Measurements from ENCODE around the gene FAM3A.
"Not testable (repeated sequence)": the region's sequence is repeated elsewhere in the genome, so short reads cannot be mapped to it uniquely, and the experiment has no call there.

The FAM3A gene

DNA sequence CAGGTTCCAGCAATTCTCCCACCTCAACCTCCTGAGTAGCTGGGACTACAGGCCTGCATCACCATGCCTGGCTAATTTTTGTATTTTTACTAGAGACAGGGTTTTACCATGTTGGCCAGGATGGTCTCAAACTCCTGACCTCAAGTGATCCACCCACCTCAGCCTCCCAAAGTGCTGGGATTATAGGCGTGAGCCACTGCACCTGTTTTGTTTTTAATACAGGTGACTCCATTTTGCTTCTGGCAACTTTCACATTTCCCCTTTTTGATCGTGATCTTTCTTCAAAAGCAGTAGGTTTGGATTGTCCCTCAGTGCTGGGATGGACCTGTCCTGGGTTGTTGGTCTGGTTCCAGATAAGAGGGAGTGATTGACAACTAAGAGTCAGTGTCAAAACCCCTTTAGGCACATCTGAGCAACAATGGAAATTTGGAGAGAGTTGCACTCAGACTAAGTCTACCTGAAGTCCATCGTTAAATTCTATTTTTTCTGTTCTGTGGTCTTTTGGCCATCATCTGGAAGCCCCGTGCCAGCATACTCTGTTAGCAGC is 19.4 kb downstream of the FAM3A start:
- not testable (repeated sequence) for H3K4me1 Mint-ChIP-seq (ENCODE audit: low read depth); H3K9me3 Mint-ChIP-seq; H3K36me3 Mint-ChIP-seq (ENCODE audit: low read depth); H3K27me3 Mint-ChIP-seq; H3K27ac Mint-ChIP-seq; H3K4me3 Mint-ChIP-seq

DNA sequence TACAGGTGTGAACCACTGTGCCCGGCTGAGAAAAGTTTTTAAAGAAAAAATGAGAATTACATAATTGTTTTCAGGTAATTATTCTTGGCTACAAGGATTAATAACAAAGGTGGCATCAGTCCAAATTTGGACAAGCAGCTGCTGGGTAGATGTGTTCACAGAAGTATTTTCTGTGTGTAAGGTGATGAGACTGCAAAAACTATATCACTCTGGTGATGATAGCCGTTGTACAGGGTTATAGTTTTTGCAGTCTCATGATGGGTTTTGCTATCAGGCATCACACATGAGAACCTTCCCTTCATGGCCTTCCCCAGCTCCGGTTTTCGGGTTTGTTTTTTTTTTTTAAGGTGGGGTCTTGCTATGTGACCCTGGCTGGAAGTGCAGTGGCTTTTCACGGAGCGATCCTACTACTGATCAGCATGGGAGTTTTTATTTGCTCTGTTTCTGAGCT is 20.5 kb downstream of the FAM3A start:
- H3K4me3 Mint-ChIP-seq: no peak overlapping the region
- H3K27ac Mint-ChIP-seq: no peak overlapping the region
- no peaks in the 10 kb centered on the region for H3K27me3 Mint-ChIP-seq
- H3K9me3 Mint-ChIP-seq: no peaks in the 10 kb centered on the region
- H3K4me1 Mint-ChIP-seq (ENCODE audit: low read depth): peaks cover 7% of the 10 kb centered on the region
- H3K36me3 Mint-ChIP-seq (ENCODE audit: low read depth): no peaks in the 10 kb centered on the region

DNA sequence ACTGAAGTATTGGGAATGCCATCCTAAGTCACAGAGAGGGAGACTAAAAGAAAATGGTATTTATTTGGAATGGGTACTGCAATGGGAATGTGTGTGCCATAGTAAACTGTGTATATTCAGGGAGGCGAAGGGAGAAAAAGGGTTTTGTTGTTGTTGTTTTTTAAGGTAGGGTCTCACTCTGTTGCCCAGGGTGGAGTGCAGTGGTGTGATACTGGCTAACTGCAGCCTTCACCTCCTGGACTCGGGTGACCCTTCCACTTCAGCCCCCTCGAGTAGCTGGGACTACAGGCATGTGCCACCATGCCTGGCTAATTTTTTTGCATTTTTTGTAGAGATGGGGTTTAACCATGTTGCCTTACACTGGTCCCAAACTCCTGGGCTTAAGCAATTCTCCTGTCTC is 21.3 kb downstream of the FAM3A start:
- H3K4me1 Mint-ChIP-seq (ENCODE audit: low read depth): peaks cover 7% of the 10 kb centered on the region
- H3K9me3 Mint-ChIP-seq: no peaks in the 10 kb centered on the region
- H3K36me3 Mint-ChIP-seq (ENCODE audit: low read depth): no peaks in the 10 kb centered on the region
- H3K27me3 Mint-ChIP-seq: no peaks in the 10 kb centered on the region
- H3K27ac Mint-ChIP-seq: no peak overlapping the region
- H3K4me3 Mint-ChIP-seq: no peak overlapping the region

DNA sequence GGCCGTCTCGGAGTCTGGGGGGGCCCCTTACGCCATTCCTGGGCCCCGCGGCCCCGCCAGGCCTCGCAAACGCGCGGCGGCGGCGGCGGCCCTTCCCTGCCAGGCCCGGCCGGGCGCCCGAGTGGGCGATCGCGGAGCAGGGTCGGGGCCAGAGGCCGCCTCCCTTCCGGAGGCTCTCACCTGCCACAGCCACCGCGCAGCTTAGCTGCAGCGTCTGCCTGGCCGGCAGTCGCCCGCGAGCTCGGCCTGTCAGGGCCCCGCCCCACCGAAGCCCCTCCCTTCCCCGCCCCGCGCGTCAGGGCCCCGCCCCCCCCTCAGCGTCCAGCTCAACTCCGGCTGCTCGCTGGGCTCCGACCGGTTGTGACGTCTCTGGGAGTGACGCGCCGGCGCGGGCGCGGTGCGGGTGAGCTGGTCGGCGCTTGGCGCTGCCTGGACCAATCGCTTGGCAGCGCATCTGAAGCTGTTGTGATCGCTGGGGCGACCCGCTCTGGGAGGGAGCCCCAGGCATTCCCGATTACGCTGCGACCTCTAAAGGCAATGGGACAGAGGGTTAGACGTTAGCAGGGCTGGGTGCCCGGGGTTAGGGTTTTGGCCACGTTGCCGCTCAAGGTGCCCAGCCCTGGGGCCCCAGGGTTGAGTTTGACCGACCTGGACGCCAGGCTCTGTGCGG is 25.5 kb downstream of the FAM3A start, which contains the start of gene SLC10A3:
Gene SLC10A3, minus strand, starts transcription at position 216 of the 670 bp plus-strand sequence. CDS start 1,689 bp downstream, outside the sequence.
- peaks cover 5% of the 10 kb centered on the region for H3K36me3 Mint-ChIP-seq (ENCODE audit: low read depth)
- H3K27me3 Mint-ChIP-seq: no peaks in the 10 kb centered on the region
- H3K9me3 Mint-ChIP-seq: no peaks in the 10 kb centered on the region
- H3K4me1 Mint-ChIP-seq (ENCODE audit: low read depth): peaks cover 30% of the 10 kb centered on the region
- H3K4me3 Mint-ChIP-seq: peak within 1 kb of the TSS; percentile 91
- peak within 1 kb of the TSS; percentile 86 for H3K27ac Mint-ChIP-seq

GRCh38 chrX:154490021-154490413 is 26.0 kb downstream of the FAM3A start:
- H3K27me3 Mint-ChIP-seq: no peaks in the 10 kb centered on the region
- H3K36me3 Mint-ChIP-seq (ENCODE audit: low read depth): peaks cover 5% of the 10 kb centered on the region
- peak overlapping the region; percentile 86 for H3K27ac Mint-ChIP-seq
- H3K4me1 Mint-ChIP-seq (ENCODE audit: low read depth): peaks cover 30% of the 10 kb centered on the region
- peak overlapping the region; percentile 91 for H3K4me3 Mint-ChIP-seq
- no peaks in the 10 kb centered on the region for H3K9me3 Mint-ChIP-seq

- H3K4me1 Mint-ChIP-seq (ENCODE audit: low read depth): peaks cover 35% of the 10 kb centered on the region
- no peaks in the 10 kb centered on the region for H3K27me3 Mint-ChIP-seq
- H3K4me3 Mint-ChIP-seq: peak overlapping the region; percentile 91
- H3K9me3 Mint-ChIP-seq: no peaks in the 10 kb centered on the region
- H3K27ac Mint-ChIP-seq: peak overlapping the region; percentile 86
- H3K36me3 Mint-ChIP-seq (ENCODE audit: low read depth): peaks cover 5% of the 10 kb centered on the region
Measured at GRCh38 chrX:154489182-154489581, 26.9 kb downstream of the FAM3A start.

- Mint-ChIP-seq H3K4me1 (ENCODE audit: low read depth) (peaks cover 39% of the 10 kb centered on the region), H3K27me3 (no peaks in the 10 kb centered on the region), H3K36me3 (ENCODE audit: low read depth) (peaks cover 12% of the 10 kb centered on the region), H3K9me3 (no peaks in the 10 kb centered on the region), H3K4me3 (peak overlapping the region; percentile 91), H3K27ac (no peak overlapping the region)
Measured at GRCh38 chrX:154488336-154489075, 27.5 kb downstream of the FAM3A start.

DNA sequence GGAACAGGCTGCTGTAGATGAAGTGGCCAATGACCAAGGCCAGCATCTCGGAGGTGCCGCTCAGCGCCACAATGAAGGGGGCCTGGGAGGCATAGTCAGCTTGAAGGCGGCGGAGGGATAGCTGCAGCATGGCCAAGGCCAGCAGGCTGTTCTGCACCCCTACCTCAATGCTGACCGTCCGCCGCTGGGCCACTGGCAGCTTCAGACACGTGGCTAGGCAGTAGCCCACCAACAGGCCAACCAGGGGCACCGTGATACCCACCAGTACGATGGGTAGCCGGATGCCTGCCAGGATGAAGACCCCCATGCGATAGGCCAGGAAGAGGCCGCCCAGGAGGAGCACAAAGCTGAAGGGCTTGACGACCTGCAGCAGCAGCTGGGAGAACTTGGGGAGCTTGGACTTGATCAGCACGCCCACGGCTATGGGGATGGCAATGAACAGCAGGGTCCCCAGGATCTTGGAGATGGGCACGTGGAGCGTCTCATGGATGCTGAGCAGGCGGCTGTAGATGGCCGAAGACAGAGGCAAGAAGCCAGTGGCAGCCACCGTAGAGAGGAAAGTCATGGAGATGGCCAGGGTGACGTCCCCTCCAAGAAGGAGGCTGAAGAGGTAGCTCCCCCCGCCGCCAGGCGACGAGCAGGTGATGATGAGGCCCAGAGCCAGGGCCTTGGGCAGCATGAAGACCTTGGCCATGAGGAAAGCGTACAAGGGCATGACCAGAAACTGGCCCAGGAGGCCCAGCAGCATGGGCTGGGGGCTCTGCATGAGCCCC is 28.3 kb downstream of the FAM3A start:
- Mint-ChIP-seq H3K36me3 (ENCODE audit: low read depth) (peaks cover 14% of the 10 kb centered on the region), H3K27me3 (no peaks in the 10 kb centered on the region), H3K4me1 (ENCODE audit: low read depth) (peaks cover 42% of the 10 kb centered on the region), H3K9me3 (no peaks in the 10 kb centered on the region), H3K27ac (no peak overlapping the region), H3K4me3 (peak overlapping the region; percentile 23)

GRCh38 chrX:154486396-154487207 is 29.4 kb downstream of the FAM3A start, which contains the start of gene UBL4A:
TSS of gene UBL4A (minus strand) at chrX:154486615. CDS start at chrX:154486584, 31 bp downstream.
- peak within 1 kb of the TSS; percentile 77 for H3K27ac Mint-ChIP-seq
- H3K4me1 Mint-ChIP-seq (ENCODE audit: low read depth): peaks cover 42% of the 10 kb centered on the region
- no peaks in the 10 kb centered on the region for H3K27me3 Mint-ChIP-seq
- peaks cover 14% of the 10 kb centered on the region for H3K36me3 Mint-ChIP-seq (ENCODE audit: low read depth)
- H3K9me3 Mint-ChIP-seq: no peaks in the 10 kb centered on the region
- peak within 1 kb of the TSS; percentile 78 for H3K4me3 Mint-ChIP-seq

GRCh38 chrX:154486052-154486395 is 30.0 kb downstream of the FAM3A start:
- peak overlapping the region; percentile 71 for H3K4me3 Mint-ChIP-seq
- no peak overlapping the region for H3K27ac Mint-ChIP-seq
- peaks cover 39% of the 10 kb centered on the region for H3K4me1 Mint-ChIP-seq (ENCODE audit: low read depth)
- H3K36me3 Mint-ChIP-seq (ENCODE audit: low read depth): peaks cover 14% of the 10 kb centered on the region
- no peaks in the 10 kb centered on the region for H3K9me3 Mint-ChIP-seq
- no peaks in the 10 kb centered on the region for H3K27me3 Mint-ChIP-seq

- peak overlapping the region; percentile 71 for H3K4me3 Mint-ChIP-seq
- H3K27me3 Mint-ChIP-seq: no peaks in the 10 kb centered on the region
- peaks cover 36% of the 10 kb centered on the region for H3K4me1 Mint-ChIP-seq (ENCODE audit: low read depth)
- H3K9me3 Mint-ChIP-seq: no peaks in the 10 kb centered on the region
- H3K36me3 Mint-ChIP-seq (ENCODE audit: low read depth): peaks cover 14% of the 10 kb centered on the region
- H3K27ac Mint-ChIP-seq: peak overlapping the region; percentile 31
Measured at GRCh38 chrX:154485150-154486051, 30.6 kb downstream of the FAM3A start.

GRCh38 chrX:154484255-154485149 is 31.5 kb downstream of the FAM3A start:
- H3K27me3 Mint-ChIP-seq: no peaks in the 10 kb centered on the region
- peaks cover 14% of the 10 kb centered on the region for H3K36me3 Mint-ChIP-seq (ENCODE audit: low read depth)
- no peaks in the 10 kb centered on the region for H3K9me3 Mint-ChIP-seq
- peaks cover 35% of the 10 kb centered on the region for H3K4me1 Mint-ChIP-seq (ENCODE audit: low read depth)
- peak overlapping the region; percentile 71 for H3K4me3 Mint-ChIP-seq
- H3K27ac Mint-ChIP-seq: peak overlapping the region; percentile 40
